TTC549 (cell line): Measurements from ENCODE around the gene AGL.
"Not testable (repeated sequence)": the region's sequence is repeated elsewhere in the genome, so short reads cannot be mapped to it uniquely, and the experiment has no call there.

Experiments
- FAIRE-seq: peaks from 2 replicates; lab custom pipeline; 2012; peaks lifted over from hg19 to GRCh38; lab: Jason Lieb, UNC

AGL gene

DNA sequence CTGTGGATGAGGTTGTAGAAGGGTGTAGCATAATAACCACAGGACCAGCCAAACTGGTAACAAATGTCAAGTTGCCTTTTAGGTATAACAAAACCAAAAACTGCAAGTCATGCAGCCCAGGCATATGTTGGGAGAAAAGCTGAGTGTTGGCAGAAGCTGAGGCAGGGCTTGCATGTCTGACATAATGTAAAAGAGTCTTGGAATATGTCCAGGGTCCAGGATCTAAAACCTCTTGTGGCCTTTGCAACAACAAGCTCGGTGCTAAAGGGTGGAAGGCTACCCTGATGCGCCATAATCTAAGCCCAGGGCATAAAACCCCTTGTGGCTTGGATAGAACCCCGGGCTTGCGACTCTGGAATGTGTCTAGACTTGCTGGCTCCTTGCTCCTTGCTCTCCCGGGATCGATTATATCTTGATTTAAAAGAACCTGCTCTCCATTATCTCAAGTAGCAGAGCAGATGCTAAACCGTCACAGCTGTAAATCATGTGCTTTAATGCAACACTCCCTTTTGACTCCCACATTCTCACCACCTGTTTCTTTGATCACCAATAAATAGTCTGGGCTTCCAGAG, 93.1 kb downstream of the AGL start:
- no peak for FAIRE-seq

DNA sequence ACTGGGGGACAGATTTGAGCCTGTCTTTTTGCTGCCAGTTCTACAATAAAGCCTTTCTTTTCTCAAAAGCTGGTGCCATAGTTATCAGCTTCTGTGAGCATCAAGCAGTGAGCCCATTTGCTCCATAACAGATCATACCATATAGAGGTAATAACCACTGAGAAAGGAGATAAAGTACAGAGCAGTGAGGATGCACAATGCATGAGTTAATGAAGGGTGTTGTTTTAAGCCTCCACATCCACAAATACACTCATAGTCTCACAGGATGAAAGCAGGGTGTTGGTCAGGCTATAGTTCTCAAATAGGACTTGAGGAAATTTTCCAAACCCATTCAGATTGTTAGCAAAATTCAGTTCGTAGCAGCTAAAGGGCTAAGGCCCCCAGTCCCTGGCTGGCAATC, 94.0 kb downstream of the AGL start:
- no peak for FAIRE-seq

DNA sequence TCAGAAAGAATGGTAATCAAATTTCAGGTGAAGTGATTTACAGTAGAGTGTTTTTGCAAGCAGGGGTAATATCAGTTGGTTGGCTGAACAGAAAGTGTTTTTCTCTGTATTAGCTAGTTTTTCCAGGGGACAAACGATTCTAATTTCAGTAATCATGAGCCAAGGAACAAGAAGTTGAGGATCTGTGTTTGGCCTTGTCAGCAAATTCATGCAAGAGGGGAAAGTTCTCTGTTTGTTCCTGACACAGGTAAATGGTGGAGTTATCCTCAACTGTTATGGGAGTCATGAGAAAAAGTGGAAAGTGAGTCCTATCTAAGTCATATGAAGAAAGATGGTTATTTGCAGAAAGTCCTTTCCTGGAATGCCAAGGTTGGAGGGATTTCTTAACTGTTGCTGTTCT, 95.0 kb downstream of the AGL start:
- no peak for FAIRE-seq

DNA sequence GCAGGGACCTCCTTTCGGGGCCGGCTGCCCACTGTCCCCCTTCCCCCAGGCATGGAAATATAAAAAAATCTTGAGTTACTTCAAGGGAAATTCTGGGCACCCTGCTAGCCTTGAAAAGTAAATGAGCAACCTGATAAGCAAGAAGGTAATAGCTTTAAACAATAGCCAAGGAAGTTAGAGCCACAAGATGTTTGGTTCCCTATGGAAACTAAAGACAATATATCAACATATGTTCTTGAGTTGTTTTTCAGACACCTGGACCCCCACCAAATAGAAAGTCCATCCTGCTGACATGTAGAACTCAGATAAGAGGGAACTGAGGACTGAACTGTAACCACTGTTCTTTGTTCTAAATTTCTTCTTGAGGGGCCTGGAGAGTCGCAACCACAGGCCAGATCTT, 100.3 kb downstream of the AGL start:
- no peak for FAIRE-seq

DNA sequence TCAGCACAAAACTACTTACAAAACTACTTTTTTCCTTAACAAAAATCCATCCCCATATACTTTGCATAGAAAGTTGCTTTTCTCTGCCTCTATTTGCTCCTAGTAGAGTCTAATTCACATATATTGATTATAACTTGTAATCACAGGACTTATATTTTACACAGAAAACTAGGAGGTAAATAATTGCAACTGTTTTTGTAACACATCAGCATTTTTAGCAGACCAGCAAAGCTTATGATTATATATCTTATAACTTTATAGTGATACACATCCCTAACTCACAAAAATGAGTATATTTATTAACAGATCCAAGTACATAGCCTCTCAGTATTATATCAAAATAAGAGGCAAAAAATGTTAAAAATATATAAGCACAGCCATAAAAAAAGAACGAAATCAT, 102.4 kb downstream of the AGL start:
- no peak for FAIRE-seq

DNA sequence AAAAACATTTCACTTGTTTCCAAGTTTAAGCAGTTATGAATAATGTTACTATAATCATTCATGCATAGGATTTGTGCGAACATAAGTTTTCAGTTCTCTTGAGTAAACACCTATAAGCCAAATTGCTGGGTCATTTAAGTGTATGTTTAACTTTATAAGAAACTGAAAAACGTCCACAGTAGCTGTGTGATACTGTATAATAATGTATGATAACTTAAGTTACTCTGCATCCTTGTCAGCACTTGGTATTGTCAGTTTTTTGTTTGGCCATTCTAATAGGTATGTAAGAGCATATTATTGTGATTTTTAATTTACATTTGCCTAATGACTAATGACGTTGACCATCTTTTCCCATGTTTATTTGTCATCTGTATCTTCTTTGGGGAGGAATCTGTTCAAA, 105.2 kb downstream of the AGL start:
- FAIRE-seq, result no peak

DNA sequence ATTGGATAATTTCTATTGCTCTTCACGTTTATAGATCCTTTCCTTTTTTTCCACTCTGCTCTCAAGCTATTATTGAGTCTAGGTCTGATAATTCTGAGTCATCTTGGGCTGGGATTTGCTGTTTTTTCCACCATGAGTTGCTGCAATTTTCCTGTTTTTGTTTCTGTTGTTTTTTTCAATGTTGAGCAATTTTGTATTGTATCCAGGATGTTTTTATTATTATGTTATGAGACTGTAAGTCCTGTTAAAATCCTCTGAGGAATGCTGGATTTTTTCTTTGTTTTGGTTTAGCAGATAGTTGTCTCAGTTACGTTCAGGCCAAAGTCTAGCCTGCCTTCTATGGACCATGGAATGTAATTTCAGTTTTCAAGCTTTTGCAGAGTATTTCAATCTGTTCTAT, 106.6 kb downstream of the AGL start:
- FAIRE-seq, result no peak

DNA sequence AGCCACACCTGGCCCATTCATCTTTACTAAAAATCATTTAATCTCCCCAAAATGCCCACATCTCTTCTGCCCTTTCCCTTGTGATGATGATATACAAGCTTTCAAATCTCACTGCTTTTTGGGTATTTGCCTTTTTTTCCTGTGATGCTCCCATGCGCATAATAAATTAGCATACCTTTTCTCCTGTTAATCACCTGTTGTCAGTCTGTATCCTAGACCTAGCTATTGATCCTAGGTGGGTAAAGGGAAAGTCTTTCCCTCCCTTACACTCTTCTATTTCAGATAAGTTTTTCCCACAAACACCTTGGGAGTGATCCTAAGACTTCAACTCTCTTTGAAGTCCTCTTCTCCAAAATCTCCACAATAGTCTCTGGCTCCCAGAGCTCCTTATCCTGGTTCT, 107.7 kb downstream of the AGL start:
- FAIRE-seq, result no peak

DNA sequence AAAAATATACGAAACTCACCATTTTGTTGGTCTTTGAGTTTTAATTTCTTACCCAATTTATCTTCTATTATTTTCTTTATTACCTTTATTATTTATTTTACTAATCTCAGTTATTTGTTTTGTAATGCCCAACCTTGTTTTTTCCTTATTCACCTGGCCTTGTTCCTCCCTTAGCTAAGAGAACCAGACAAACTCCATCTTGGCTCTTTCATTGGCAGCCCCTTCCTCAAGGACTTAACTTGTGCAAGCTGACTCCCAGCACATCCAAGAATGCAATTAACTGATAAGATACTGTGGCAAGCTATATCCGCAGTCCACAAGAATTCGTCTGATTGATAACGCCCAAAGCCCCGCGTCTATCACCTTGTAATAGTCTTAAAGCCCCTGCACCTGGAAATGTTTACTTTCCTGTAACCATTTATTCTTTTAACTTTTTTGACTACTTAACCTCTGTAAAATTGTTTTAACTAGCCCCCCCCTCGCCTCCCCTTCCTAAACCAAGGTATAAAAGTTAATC, 109.1 kb downstream of the AGL start:
- FAIRE-seq, result not testable (repeated sequence)

DNA sequence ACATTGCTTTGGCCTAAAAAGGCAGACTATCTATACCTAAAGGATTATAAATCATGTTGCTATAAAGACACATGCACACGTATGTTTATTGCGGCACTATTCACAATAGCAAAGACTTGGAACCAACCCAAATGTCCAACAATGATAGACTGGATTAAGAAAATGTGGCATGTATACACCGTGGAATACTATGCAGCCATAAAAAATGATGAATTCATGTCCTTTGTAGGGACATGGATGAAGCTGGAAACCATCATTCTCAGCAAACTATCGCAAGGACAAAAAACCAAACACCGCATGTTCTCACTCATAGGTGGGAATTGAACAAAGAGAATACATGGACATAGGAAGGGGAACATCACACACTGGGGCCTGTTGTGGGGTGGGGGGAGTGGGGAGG, 110.1 kb downstream of the AGL start:
- not testable (repeated sequence) for FAIRE-seq

DNA sequence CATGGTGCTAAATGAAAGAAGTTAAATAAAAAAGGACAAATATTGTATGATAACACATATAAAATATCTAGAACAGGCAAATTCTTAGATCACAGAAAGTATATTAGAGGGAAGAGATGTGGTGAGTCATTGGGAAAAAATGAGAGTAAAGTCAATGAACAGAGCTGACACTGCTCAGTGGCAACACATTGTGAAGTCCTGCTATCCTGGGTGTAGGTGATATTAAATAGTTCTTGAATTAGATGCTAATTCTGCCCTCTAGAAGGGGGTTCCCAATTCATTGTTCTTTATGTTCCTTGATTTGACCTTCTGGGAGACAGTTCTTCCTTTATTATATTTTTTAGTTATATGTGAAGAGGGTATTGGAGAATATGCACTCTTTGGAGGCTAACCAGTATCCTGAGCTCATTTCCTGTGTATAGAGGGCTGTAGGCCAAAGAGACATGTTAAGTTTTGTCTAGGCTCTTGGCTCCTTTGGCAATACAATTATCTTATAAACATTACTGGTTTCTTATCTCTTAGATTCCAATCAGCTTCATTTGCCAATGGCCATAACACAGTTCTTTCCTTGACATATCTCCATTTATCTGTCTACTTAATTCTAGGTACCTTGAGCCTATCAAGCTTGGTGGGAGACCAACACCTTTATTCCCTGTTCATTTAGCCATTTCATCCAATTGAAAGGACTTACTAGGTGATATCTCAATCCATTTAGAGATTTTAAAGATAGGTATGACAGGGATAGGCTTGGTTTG, 113.1 kb downstream of the AGL start:
- no peak for FAIRE-seq

DNA sequence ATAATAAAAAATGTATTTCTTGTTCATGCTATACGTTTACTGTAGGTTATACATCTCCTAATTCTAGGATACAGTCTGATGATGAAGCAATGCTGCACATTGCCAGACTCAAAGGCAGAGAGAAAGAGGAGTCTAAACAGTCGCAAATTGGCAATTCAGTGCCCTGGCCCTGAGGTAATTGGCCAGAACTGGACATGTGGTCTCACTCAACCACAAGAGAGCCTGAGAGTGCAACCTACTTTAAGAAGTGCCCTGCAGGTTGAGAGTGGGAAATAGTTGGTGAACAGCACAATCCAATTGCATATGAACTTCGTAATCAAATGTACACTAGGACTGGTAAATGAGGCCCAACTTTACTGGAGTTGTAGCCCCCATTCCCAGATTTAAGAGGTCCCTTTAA, 114.6 kb downstream of the AGL start:
- no peak for FAIRE-seq

DNA sequence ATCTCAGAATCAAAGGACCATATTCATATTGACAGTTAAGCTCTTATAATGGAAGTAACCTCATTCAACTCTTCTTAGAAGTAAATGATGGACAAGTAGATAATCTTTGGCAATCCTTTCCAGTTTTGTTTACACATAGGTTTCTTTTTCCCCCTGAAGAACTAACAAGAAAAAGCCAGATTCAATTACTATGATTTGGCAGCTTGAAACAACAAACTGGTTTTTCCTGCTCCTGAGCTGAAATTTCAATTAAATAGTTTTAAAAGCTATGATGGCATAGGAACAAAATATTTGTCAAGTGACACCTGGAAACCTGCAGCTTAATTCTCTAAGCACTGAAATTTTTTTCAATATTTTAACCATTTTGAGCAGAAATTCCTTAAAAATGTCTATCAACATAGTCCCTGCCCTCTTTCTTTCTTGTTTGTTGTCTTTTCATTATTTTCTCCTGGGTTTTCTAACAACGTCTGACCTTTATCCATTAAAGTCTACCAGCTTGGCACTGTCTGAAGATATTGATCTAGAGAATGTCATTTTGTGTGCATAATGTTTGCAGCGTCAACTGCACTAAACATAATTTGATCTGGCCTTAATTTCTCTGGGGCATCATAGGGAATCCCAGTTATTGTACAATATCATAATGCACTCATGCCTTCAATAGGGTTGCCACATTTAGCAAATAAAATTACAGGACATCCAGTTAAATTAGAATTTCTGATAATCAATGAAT, 115.7 kb downstream of the AGL start:
- no peak for FAIRE-seq

DNA sequence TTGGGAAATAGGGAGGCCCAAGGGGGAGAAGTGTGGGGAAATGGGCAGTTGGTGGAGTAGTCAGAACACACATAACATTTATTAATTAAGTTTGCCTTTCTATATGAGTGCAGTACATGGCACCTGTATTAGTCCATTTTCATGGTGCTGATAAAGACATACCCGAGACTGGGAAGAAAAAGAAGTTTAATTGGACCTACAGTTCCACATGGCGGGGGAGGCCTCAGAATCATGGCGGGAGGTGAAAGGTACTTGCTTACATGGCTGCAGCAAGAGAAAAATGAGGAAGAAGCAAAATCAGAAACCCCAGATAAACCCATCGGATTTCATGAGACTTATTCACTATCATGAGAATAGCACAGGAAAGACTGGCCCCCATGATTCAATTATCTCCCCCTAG, 118.1 kb downstream of the AGL start:
- FAIRE-seq, result no peak

DNA sequence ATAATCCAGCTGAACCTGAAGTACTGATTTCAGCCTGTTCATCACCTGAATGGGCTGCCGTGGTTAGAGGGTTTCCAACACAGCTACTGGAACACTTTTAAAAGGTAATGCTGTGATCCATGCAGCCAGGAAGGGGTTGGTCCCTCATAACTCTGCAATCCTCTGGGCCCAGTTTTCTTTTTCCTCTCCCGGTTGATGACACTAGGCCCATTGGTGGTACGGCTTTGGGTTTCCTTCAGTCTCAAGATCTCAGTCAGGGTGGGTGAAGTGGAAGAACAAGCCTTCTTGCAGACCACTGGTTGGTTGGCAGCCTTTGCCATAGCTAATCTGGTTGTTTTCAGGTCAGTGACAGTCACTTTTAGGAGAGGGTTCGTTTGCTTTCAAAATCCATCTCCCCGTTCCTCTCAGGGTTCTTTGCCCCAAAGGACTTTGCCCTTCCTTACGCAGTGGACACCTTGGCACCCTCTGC, 119.1 kb downstream of the AGL start:
- no peak for FAIRE-seq

DNA sequence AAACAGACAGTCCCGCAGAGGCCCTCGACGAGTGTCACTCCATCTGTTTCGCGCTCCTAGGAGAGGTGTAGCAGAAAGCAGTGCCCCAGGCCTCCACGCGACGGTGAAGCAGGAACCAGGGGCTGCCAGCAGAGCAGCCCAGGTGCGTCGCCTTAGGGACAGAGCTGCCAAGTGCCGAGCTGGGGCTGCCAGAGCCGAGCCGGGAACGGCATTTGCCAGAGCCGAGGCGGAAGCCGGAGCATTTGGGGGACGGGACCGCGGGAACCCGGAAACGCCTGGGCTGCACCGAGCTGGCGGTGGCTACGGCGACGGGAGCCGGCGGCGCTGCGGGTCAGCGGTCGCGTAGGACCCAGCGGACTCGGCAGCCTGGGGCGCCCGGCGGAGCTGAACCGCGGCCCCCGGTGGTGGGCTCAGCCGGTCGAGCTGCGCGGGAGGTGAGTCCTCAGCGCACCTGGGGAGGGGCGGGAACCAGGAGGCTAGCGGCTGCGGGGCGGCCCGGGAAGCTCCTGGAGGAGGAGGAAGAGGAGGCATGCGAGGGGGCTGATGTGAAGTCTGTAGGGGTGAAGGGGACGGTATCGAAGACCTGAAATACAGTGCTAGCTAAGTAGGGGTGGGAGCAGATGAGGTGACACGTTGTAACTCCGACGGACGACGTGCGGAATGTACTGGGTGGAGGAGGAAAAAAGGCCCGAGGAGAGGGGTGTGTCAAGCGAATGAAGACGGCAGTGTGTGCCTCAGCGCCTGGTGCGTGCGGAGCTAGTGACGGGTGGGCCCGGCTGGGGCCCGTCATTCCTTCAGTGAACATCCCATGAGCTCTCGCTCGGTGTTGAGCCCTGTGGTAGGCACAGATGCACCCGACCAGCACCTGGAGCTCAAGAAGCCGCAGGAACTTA, 119.8 kb downstream of the AGL start, which contains the start of gene SLC35A3:
SLC35A3 (plus strand) TSS at position 268 of the 893 bp plus-strand sequence. CDS start 23,559 bp downstream, outside the sequence.
- no peak for FAIRE-seq

DNA sequence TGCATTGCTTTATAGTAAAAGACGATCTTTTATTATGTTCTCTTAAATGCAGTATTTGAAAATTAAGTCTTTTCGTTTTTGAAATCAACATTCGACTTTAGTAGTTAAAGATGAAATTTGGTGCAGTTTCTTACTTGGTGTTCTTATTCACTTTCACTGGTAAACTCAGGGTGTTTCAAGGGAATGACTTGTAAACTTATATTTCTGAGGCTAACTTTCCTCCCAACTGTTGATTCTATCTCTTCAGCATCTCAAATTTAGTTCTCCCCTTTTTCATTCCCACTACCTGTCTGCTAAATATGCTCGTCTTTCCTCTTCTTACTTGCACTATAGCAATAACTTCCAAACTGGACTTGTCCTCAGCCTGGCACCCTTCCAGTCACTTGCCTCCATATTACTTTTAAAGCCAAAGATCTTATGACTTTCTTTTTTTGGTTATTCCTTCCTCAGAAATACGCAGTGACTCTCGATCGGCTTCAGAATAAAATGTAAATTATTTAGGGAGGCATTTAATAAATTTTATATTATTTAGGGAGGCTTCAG, 120.6 kb downstream of the AGL start:
- no peak for FAIRE-seq

DNA sequence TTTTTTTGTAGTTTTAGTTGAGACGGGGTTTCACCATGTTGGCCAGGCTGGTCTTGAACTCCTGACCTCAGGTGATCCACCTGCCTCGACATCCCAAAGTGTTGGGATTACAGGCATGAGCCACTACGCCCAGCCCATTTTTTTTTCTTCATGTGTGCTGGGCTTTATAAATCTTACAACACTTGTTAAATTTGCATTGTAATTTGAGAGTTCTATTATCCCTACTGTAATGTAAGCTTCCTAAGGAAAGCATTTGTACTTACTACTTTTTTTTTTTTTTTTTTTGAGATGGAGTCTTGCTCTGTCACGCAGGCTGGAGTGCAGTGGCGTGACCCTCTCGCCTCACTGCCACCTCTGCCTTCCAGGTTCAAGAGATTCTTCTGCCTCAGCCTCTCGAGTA, 121.9 kb downstream of the AGL start:
- FAIRE-seq, result not testable (repeated sequence)
